Ovary (tissue), 3 donors: ENCODE measurements around the gene SWI5.
"Not testable (repeated sequence)": the region's sequence is repeated elsewhere in the genome, so short reads cannot be mapped to it uniquely, and the experiment has no call there.

Source experiments
- CTCF ChIP-seq, 3 donors: fragments of 450-650 bp in 2 of 3; fragments of 200-600 bp in 1 of 3; IDR thresholded peaks; one replicate each; pipeline versions ENCODE4 v1.5.1 to v1.8.0; 2016 to 2022; ENCODE audit warnings: antibody characterized with exemption in 3 of 3, mild to moderate bottlenecking in 1 of 3
- EP300 ChIP-seq: sonication (generic); formaldehyde crosslinking; IDR thresholded peaks from one replicate; pipeline ENCODE4 v1.6.1; 2017; ENCODE audit warnings: antibody characterized with exemption
- POLR2A ChIP-seq: fragments of 450-650 bp; IDR thresholded peaks from one replicate; pipeline ENCODE4 v1.6.1; 2017; ENCODE audit warnings: antibody characterized with exemption, mild to moderate bottlenecking, moderate library complexity
- donor health status: DM: no; HTN: no; CAD: no.

GRCh38 chr9:128279088-128280073 lies 3.3 kb downstream of the SWI5 start:
- TF ChIP-seq CTCF (IDR thresholded peaks at IDR 0.05); POLR2A; EP300: not testable (repeated sequence)
